ENCODE data around the gene NTRK2.

NTRK2 gene

DNA sequence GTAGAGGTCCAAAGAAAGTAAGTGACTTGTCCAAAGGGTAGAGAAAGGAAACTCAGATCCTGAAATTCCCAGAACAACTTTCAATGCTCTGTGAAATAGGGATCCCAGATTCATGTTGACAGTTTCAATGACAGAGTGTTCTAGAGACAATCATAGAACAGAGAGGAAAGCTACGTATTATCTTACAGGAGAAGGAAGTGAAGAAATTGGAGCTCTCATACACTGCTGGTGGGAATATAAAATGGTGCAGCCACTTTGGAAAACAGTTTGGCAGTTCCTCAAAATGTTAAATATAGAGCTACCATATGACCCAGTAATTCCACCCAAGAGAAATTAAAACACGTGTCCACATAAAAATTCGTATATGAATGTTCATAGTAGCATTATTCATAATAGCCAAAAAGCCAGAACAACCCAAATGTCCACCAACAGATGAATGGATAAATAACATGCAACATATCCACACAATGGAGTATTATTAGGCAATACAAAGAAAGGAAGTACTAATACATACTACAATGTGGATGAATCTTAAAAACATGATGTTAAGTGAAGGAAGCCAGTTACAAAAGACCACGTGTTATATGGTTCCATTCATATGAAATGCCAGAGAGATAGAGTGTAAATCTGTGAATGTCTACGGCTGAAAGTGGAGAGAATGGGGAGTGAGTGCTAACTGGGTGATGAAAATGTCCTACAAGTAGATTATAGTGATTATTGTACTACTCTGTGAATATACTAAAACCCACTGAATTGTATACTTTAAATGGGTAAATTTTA is 197.1 kb downstream of the NTRK2 start:
- POLR2A ChIA-PET = no interaction called here
- TF ChIP-seq NFRKB (IDR thresholded peaks at IDR 0.05) = no peak
- TF ChIP-seq, protein P1, sequence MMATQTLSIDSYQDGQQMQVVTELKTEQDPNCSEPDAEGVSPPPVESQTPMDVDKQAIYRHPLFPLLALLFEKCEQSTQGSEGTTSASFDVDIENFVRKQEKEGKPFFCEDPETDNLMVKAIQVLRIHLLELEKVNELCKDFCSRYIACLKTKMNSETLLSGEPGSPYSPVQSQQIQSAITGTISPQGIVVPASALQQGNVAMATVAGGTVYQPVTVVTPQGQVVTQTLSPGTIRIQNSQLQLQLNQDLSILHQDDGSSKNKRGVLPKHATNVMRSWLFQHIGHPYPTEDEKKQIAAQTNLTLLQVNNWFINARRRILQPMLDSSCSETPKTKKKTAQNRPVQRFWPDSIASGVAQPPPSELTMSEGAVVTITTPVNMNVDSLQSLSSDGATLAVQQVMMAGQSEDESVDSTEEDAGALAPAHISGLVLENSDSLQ (IDR thresholded peaks at IDR 0.05) = no peak
- no peak for TF ChIP-seq SUZ12 (IDR thresholded peaks at IDR 0.05)
- TF ChIP-seq FOXM1 (IDR thresholded peaks at IDR 0.05; ENCODE audit: borderline replicate concordance) = no peak
- no peak for TF ChIP-seq FOXK2 (IDR thresholded peaks at IDR 0.05)
- no peak for TF ChIP-seq ZNF384 (IDR thresholded peaks at IDR 0.05)
- no peak for TF ChIP-seq CTBP1 (IDR thresholded peaks at IDR 0.05; ENCODE audit: borderline replicate concordance)
- no peak for TF ChIP-seq ELF4 (IDR thresholded peaks at IDR 0.05)
- no peak for TF ChIP-seq HDGF (IDR thresholded peaks at IDR 0.05; ENCODE audit: borderline replicate concordance)
- TF ChIP-seq BHLHE40 (IDR thresholded peaks at IDR 0.05; ENCODE audit: borderline replicate concordance) = no peak
- TF ChIP-seq TARDBP (IDR thresholded peaks at IDR 0.05) = no peak
- TF ChIP-seq FOXA1 (IDR thresholded peaks at IDR 0.05) = no peak
- TF ChIP-seq L3MBTL2 (conservative IDR thresholded peaks at IDR 0.05) = no peak
- no peak for TF ChIP-seq SP1 (IDR thresholded peaks at IDR 0.05)
- no peak for TF ChIP-seq ARNT (IDR thresholded peaks at IDR 0.05)
- TF ChIP-seq LEF1 (IDR thresholded peaks at IDR 0.05; ENCODE audit: borderline replicate concordance) = no peak

DNA sequence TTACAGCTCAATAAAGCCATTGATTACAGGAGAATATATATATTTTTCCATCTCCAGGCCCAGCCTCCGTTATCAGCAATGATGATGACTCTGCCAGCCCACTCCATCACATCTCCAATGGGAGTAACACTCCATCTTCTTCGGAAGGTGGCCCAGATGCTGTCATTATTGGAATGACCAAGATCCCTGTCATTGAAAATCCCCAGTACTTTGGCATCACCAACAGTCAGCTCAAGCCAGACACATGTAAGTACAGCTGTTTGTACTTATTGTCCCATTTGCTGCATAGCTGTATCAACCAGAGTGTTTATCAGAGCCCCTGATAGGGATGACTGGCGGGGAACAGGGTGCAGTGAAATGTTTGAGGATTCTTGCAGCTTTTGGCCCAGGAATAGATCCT is 197.7 kb downstream of the NTRK2 start:
- no peak for TF ChIP-seq FOXA1 (IDR thresholded peaks at IDR 0.05)
- TF ChIP-seq HDGF (IDR thresholded peaks at IDR 0.05; ENCODE audit: borderline replicate concordance) = no peak
- no peak for TF ChIP-seq ZNF384 (IDR thresholded peaks at IDR 0.05)
- no peak for TF ChIP-seq FOXK2 (IDR thresholded peaks at IDR 0.05)
- no peak for TF ChIP-seq TARDBP (IDR thresholded peaks at IDR 0.05)
- TF ChIP-seq, protein P1 (IDR thresholded peaks at IDR 0.05) = no peak
- TF ChIP-seq CTBP1 (IDR thresholded peaks at IDR 0.05; ENCODE audit: borderline replicate concordance) = no peak
- no peak for TF ChIP-seq ARNT (IDR thresholded peaks at IDR 0.05)
- TF ChIP-seq L3MBTL2 (conservative IDR thresholded peaks at IDR 0.05) = no peak
- TF ChIP-seq SP1 (IDR thresholded peaks at IDR 0.05) = no peak
- no peak for TF ChIP-seq NFRKB (IDR thresholded peaks at IDR 0.05)
- no peak for TF ChIP-seq LEF1 (IDR thresholded peaks at IDR 0.05; ENCODE audit: borderline replicate concordance)
- no peak for TF ChIP-seq BHLHE40 (IDR thresholded peaks at IDR 0.05; ENCODE audit: borderline replicate concordance)
- TF ChIP-seq FOXM1 (IDR thresholded peaks at IDR 0.05; ENCODE audit: borderline replicate concordance) = no peak
- POLR2A ChIA-PET = no interaction called here
- CTCF ChIA-PET = no interaction called here
- DNase-seq (ENCODE audit: extremely low spot score) = no peak

More for the DNA sequence above, 197.1 kb downstream of the NTRK2 start:
- no peak for DNase-seq (ENCODE audit: extremely low spot score)
- CTCF ChIA-PET = no interaction called here

DNA sequence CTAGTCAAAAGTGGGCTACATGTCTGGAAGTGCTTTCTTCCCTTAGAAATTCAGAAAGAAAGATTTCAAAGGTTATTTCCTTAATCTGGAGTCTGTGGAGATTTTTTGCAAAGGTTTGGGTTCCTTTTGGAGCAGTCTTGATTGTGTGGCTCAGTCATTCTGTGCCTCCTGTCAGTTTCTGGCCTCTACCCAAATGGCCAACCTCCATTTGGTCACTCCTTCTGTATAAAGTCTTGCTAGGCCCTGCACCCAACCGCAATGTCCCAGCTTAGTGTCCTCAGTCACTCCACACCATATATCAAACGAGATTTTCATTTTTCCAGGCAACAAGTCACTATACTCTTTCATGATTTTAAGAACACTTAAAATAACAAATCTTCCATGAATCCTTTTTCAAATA is 199.6 kb downstream of the NTRK2 start:
- TF ChIP-seq TARDBP (IDR thresholded peaks at IDR 0.05) (no peak), ARNT (IDR thresholded peaks at IDR 0.05) (no peak), SUZ12 (IDR thresholded peaks at IDR 0.05) (no peak), ELF4 (IDR thresholded peaks at IDR 0.05) (no peak), FOXA1 (IDR thresholded peaks at IDR 0.05) (no peak), ZNF384 (IDR thresholded peaks at IDR 0.05) (no peak), HDGF (IDR thresholded peaks at IDR 0.05; ENCODE audit: borderline replicate concordance) (no peak), NFRKB (IDR thresholded peaks at IDR 0.05) (no peak), SP1 (IDR thresholded peaks at IDR 0.05) (no peak), BHLHE40 (IDR thresholded peaks at IDR 0.05; ENCODE audit: borderline replicate concordance) (no peak), L3MBTL2 (conservative IDR thresholded peaks at IDR 0.05) (no peak), LEF1 (IDR thresholded peaks at IDR 0.05; ENCODE audit: borderline replicate concordance) (no peak), FOXK2 (IDR thresholded peaks at IDR 0.05) (no peak), CTBP1 (IDR thresholded peaks at IDR 0.05; ENCODE audit: borderline replicate concordance) (no peak), FOXM1 (IDR thresholded peaks at IDR 0.05; ENCODE audit: borderline replicate concordance) (no peak)
- TF ChIP-seq, protein P1 (IDR thresholded peaks at IDR 0.05) = no peak
- DNase-seq (ENCODE audit: extremely low spot score) = no peak
- CTCF ChIA-PET = no interaction called here
- POLR2A ChIA-PET = no interaction called here

DNA sequence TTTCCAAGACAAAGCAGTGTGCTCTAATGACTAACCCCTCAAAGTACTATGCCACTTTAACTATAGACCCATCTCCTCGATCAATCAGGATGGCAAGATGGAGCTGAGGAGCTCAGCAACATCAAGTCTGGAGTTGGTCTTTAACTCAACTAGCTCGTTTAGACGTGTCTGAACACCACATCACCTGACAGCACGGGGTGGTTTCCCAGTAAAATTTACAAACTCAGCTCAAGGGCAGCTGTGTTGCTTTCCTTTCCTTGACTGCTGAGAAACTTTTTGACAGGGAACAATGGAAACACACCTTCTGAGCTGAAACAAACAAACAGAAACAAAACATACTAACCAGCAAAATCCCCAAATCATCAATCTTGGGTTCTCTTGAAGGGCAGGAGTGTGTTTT is 202.5 kb downstream of the NTRK2 start:
- DNase-seq (ENCODE audit: extremely low spot score) = no peak
- ChIA-PET CTCF (no interaction called here), POLR2A (no interaction called here)
- TF ChIP-seq SP1 (IDR thresholded peaks at IDR 0.05) (no peak), ARNT (IDR thresholded peaks at IDR 0.05) (no peak), BHLHE40 (IDR thresholded peaks at IDR 0.05; ENCODE audit: borderline replicate concordance) (no peak), FOXM1 (IDR thresholded peaks at IDR 0.05; ENCODE audit: borderline replicate concordance) (no peak), NFRKB (IDR thresholded peaks at IDR 0.05) (no peak), L3MBTL2 (conservative IDR thresholded peaks at IDR 0.05) (no peak), FOXK2 (IDR thresholded peaks at IDR 0.05) (no peak), LEF1 (IDR thresholded peaks at IDR 0.05; ENCODE audit: borderline replicate concordance) (no peak), CTBP1 (IDR thresholded peaks at IDR 0.05; ENCODE audit: borderline replicate concordance) (no peak), HDGF (IDR thresholded peaks at IDR 0.05; ENCODE audit: borderline replicate concordance) (no peak), ZNF384 (IDR thresholded peaks at IDR 0.05) (no peak), FOXA1 (IDR thresholded peaks at IDR 0.05) (no peak), SUZ12 (IDR thresholded peaks at IDR 0.05) (no peak)

DNA sequence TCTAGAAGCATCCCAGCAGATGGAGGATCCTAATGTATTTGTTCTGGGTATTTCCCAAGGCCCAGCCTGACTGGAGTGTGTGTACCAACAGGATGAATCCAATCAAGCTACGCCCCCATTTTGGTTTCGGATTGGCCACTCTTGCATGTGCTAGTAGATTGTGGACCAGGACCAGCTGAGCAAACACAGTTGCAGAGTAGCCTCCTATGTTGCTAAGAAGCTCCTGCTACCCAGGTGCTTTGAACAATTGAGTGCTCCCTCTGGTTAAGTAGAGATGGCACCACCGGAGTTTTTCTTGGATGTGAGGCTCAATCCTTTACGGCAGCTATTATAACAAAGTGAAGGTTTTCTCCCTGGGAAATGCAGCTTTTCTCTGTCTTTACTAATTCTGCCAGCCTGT is 204.5 kb downstream of the NTRK2 start:
- POLR2A ChIA-PET = no interaction called here
- CTCF ChIA-PET = no interaction called here
- TF ChIP-seq, protein P1 (IDR thresholded peaks at IDR 0.05) = no peak
- TF ChIP-seq FOXA1 (IDR thresholded peaks at IDR 0.05) = no peak
- no peak for DNase-seq (ENCODE audit: extremely low spot score)

Data from HEK293T (cell line).